PC-9 (cell line): ENCODE measurements around the gene TMEM88.

Experiments used
- EZH2 ChIP-seq: fragments of 200-600 bp; sonication (generic); IDR thresholded peaks from 2 replicates; pipeline ENCODE4 v1.8.0; 2017; ENCODE audit warnings: antibody characterized with exemption, low read depth
- TF ChIP-seq, protein P1 (sequence below): fragments of 200-600 bp; sonication (generic); conservative IDR thresholded peaks from 2 replicates; pipeline ENCODE4 v1.6.1; 2017; ENCODE audit warnings: mixed run types, antibody characterized with exemption, mild to moderate bottlenecking, moderate library complexity

- TF ChIP-seq, protein P1, sequence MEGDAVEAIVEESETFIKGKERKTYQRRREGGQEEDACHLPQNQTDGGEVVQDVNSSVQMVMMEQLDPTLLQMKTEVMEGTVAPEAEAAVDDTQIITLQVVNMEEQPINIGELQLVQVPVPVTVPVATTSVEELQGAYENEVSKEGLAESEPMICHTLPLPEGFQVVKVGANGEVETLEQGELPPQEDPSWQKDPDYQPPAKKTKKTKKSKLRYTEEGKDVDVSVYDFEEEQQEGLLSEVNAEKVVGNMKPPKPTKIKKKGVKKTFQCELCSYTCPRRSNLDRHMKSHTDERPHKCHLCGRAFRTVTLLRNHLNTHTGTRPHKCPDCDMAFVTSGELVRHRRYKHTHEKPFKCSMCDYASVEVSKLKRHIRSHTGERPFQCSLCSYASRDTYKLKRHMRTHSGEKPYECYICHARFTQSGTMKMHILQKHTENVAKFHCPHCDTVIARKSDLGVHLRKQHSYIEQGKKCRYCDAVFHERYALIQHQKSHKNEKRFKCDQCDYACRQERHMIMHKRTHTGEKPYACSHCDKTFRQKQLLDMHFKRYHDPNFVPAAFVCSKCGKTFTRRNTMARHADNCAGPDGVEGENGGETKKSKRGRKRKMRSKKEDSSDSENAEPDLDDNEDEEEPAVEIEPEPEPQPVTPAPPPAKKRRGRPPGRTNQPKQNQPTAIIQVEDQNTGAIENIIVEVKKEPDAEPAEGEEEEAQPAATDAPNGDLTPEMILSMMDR, result no peak
- TF ChIP-seq EZH2, result no peak
These were observed 48.6 kb downstream of the TMEM88 start for GRCh38 chr17:7903154-7904103.
